Keratinocyte (primary cell): ENCODE results near the gene TACR2. TPM values are rescaled to one million over a fixed set of nuclear protein-coding genes. Genes with fewer than 3 reads are reported as not detected.

Experiments
- DNase-seq: peaks from one replicate; pipeline ENCODE4 v3.0.0-alpha.2; 2011; ENCODE audit warnings: low read depth, missing footprints, low spot score
- FAIRE-seq: peaks from 2 replicates; lab custom pipeline; 2011; peaks lifted over from hg19 to GRCh38; lab: Jason Lieb, UNC
- H2AFZ ChIP-seq: 2 replicates; pipeline ENCODE4 v1.6.0; 2012; ENCODE audit warnings: low read length, control low read depth, inconsistent platforms; ENCODE audit not compliant: control insufficient read depth
- H3K27ac ChIP-seq: 2 replicates; pipeline ENCODE4 v1.5.1; 2011; ENCODE audit warnings: low read length; ENCODE audit not compliant: control insufficient read depth, insufficient read depth
- H3K27me3 ChIP-seq: 3 replicates; pipeline ENCODE4 v1.6.0; 2011; ENCODE audit warnings: low read length; ENCODE audit not compliant: control insufficient read depth, insufficient read depth; ENCODE audit errors: extremely low read depth
- H3K36me3 ChIP-seq, 2 experiments: 2 replicates in 1 of 2; 3 replicates in 1 of 2; pipeline ENCODE4 v1.5.1; 2011; ENCODE audit warnings: low read length in 2 of 2, mild to moderate bottlenecking in 1 of 2; ENCODE audit not compliant: control insufficient read depth in 2 of 2, insufficient read depth in 2 of 2; ENCODE audit errors: extremely low read depth in 1 of 2
- H3K4me1 ChIP-seq: 3 replicates; pipeline ENCODE4 v1.5.1; 2011; ENCODE audit warnings: low read length; ENCODE audit not compliant: control insufficient read depth, insufficient read depth; ENCODE audit errors: extremely low read depth
- H3K4me2 ChIP-seq: 3 replicates; pipeline ENCODE4 v1.6.0; 2011; ENCODE audit warnings: low read depth, low read length; ENCODE audit not compliant: control insufficient read depth, insufficient read depth; ENCODE audit errors: extremely low read depth
- H3K4me3 ChIP-seq, 3 experiments: fragments of 200-600 bp in 1 of 3; sonication (generic) in 1 of 3; 2 replicates in 2 of 3; 3 replicates in 1 of 3; pipeline ENCODE4 v1.5.1; 2011 to 2016; ENCODE audit warnings: low read length in 3 of 3, mild to moderate bottlenecking in 3 of 3, control low read depth in 2 of 3, inconsistent platforms in 1 of 3, low read depth in 1 of 3, mixed read lengths in 1 of 3, mixed run types in 1 of 3, moderate library complexity in 1 of 3; ENCODE audit not compliant: control insufficient read depth in 2 of 3, insufficient read depth in 2 of 3; ENCODE audit errors: extremely low read depth in 1 of 3
- H3K79me2 ChIP-seq: 2 replicates; pipeline ENCODE4 v1.6.0; 2012; ENCODE audit warnings: low read length; ENCODE audit not compliant: control insufficient read depth, insufficient read depth
- H3K9ac ChIP-seq: 3 replicates; pipeline ENCODE4 v1.6.0; 2011; ENCODE audit warnings: low read length; ENCODE audit not compliant: control insufficient read depth, insufficient read depth; ENCODE audit errors: extremely low read depth
- H3K9me1 ChIP-seq: 3 replicates; pipeline ENCODE4 v1.6.0; 2011; ENCODE audit warnings: low read length; ENCODE audit not compliant: control insufficient read depth, insufficient read depth; ENCODE audit errors: extremely low read depth
- H3K9me3 ChIP-seq: 2 replicates; pipeline ENCODE4 v1.5.1; 2012; ENCODE audit warnings: low read depth, low read length; ENCODE audit not compliant: control insufficient read depth
- H4K20me1 ChIP-seq: 3 replicates; pipeline ENCODE4 v1.6.0; 2011; ENCODE audit warnings: low read length; ENCODE audit not compliant: control insufficient read depth, insufficient read depth; ENCODE audit errors: extremely low read depth
- CTCF ChIP-seq, 3 experiments: IDR thresholded peaks in 1 of 3; conservative IDR thresholded peaks in 1 of 3; optimal IDR thresholded peaks in 1 of 3; 2 replicates in 2 of 3; 3 replicates in 1 of 3; pipeline versions ENCODE3 to v1.5.1; 2011; ENCODE audit warnings: low read length in 3 of 3, mild to moderate bottlenecking in 3 of 3, moderate library complexity in 2 of 3, control low read depth in 1 of 3, inconsistent platforms in 1 of 3; ENCODE audit not compliant: insufficient read depth in 2 of 3; ENCODE audit errors: extremely low read depth in 1 of 3
- EZH2 ChIP-seq: IDR thresholded peaks from one replicate; pipeline ENCODE4 v1.6.1; 2012; ENCODE audit warnings: inconsistent platforms, mild to moderate bottlenecking, low read length, moderate library complexity
- dilution Hi-C: fragments of 300-500 bp; cut with MboI; formaldehyde crosslinking; loops from one replicate; pipeline ENCODE4 v1.7.0; 2020; ENCODE audit warnings: low sequenced_read_pairs; ENCODE audit not compliant: extremely low pct_ligation_motif_present
- polyA plus RNA-seq, 5 experiments: library from polyadenylated mRNA; depleted of rRNA in 3 of 5; stranded (reverse) in 3 of 5; stranded (forward) in 1 of 5; unstranded in 1 of 5; fragments of >200 nt; gene quantifications; 1 replicate in 1 of 5; 2 replicates in 3 of 5; 3 replicates in 1 of 5; pipeline versions ENCODE4 v1.2.1 to v1.2.3, GENCODE V29; 2011 to 2012; ENCODE audit warnings: missing spikeins in 2 of 5, low read depth in 1 of 5, low replicate concordance in 1 of 5

The TACR2 gene
- polyA plus RNA-seq, 1 donor (not counting 4 experiments of a cell fraction or from before 2014, with no cell fraction given), result 0.07 TPM

DNA sequence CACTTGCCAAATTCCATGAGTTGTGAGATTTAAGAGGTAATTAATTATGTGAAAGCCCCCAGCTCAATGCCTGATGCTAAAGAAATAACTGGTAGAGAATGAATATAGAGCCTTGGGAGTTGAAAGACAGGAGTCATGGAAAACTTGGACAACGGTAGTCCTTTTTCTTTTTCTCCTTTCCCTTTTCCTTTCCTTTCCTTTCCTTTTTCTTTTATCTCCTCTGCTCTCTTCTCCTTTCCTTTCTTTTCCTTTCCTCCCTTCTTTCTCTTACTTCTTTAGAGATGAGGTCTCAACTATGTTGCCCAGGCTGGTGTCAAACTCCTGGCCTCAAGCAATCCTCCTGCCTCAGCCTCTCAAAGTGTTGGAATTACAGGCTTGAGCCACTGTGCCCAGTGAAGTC, 26.6 kb upstream of the TACR2 start:
- Histone ChIP-seq H3K4me1 (peaks cover 48% of the 10 kb centered on the region), H2AFZ (no peak overlapping the region), H4K20me1 (no peaks in the 10 kb centered on the region), H3K9me3 (no peaks in the 10 kb centered on the region), H3K4me2 (no peak overlapping the region), H3K79me2 (no peaks in the 10 kb centered on the region), H3K36me3 (no peaks in the 10 kb centered on the region), H3K9me1 (no peaks in the 10 kb centered on the region), H3K9ac (no peak overlapping the region), H3K27ac (no peak overlapping the region), H3K4me3 (no peak overlapping the region), H3K27me3 (no peaks in the 10 kb centered on the region)
- DNase-seq (no peak), FAIRE-seq (no peak)
- TF ChIP-seq CTCF (optimal IDR thresholded peaks at IDR 0.05 in 1 of 3, IDR thresholded peaks at IDR 0.05 in 1 of 3, conservative IDR thresholded peaks at IDR 0.05 in 1 of 3; ENCODE audit: extremely low read depth in 1 of 3, insufficient read depth in 2 of 3, low read length in 3 of 3) (no peak), EZH2 (no peak)
- dilution Hi-C loops, result no loop called here

- no peak overlapping the region for H3K9ac ChIP-seq
- FAIRE-seq (no peak), DNase-seq (no peak)
- H3K4me1 ChIP-seq, result peaks cover 35% of the 10 kb centered on the region
- no peaks in the 10 kb centered on the region for H3K79me2 ChIP-seq
- peak overlapping the region; percentile 64 for H3K4me2 ChIP-seq
- H3K27me3 ChIP-seq, result no peaks in the 10 kb centered on the region
- H2AFZ ChIP-seq, result no peak overlapping the region
- H3K36me3 ChIP-seq, result no peaks in the 10 kb centered on the region
- dilution Hi-C loops, result no loop called here
- H3K27ac ChIP-seq, result peak overlapping the region; percentile 91
- no peak for TF ChIP-seq EZH2
- TF ChIP-seq CTCF (optimal IDR thresholded peaks at IDR 0.05 in 1 of 3, IDR thresholded peaks at IDR 0.05 in 1 of 3, conservative IDR thresholded peaks at IDR 0.05 in 1 of 3; ENCODE audit: extremely low read depth in 1 of 3, insufficient read depth in 2 of 3, low read length in 3 of 3), result no peak
- H3K9me1 ChIP-seq, result no peaks in the 10 kb centered on the region
- H4K20me1 ChIP-seq, result no peaks in the 10 kb centered on the region
- peak overlapping the region in 1 of 3 experiments; percentile 34 for H3K4me3 ChIP-seq
- H3K9me3 ChIP-seq, result no peaks in the 10 kb centered on the region
Measured at GRCh38 chr10:69439813-69440506, 23.2 kb upstream of the TACR2 start.
